GM12874 (cell line): Measurements from ENCODE around the gene RBMS2.
A peak's percentile ranks its signal among the peaks of the same experiment; 100 is the strongest.

Experiments used
- TF ChIP-seq, protein P1 (sequence below): IDR thresholded peaks from 2 replicates; pipeline ENCODE4 v1.5.1; 2011; ENCODE audit warnings: low read depth, mild to moderate bottlenecking, control low read depth, low read length, moderate library complexity; ENCODE audit not compliant: insufficient read depth

RBMS2 gene

GRCh38 chr12:56599041-56599440 is 77.4 kb downstream of the RBMS2 start:
- TF ChIP-seq, protein P1, sequence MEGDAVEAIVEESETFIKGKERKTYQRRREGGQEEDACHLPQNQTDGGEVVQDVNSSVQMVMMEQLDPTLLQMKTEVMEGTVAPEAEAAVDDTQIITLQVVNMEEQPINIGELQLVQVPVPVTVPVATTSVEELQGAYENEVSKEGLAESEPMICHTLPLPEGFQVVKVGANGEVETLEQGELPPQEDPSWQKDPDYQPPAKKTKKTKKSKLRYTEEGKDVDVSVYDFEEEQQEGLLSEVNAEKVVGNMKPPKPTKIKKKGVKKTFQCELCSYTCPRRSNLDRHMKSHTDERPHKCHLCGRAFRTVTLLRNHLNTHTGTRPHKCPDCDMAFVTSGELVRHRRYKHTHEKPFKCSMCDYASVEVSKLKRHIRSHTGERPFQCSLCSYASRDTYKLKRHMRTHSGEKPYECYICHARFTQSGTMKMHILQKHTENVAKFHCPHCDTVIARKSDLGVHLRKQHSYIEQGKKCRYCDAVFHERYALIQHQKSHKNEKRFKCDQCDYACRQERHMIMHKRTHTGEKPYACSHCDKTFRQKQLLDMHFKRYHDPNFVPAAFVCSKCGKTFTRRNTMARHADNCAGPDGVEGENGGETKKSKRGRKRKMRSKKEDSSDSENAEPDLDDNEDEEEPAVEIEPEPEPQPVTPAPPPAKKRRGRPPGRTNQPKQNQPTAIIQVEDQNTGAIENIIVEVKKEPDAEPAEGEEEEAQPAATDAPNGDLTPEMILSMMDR, result no peak

- TF ChIP-seq, protein P1, result no peak
These were observed 78.2 kb downstream of the RBMS2 start for GRCh38 chr12:56599797-56600196.

GRCh38 chr12:56600753-56601152 is 79.1 kb downstream of the RBMS2 start:
- TF ChIP-seq, protein P1, result no peak

GRCh38 chr12:56601503-56601902 is 79.9 kb downstream of the RBMS2 start:
- TF ChIP-seq, protein P1, result peak; percentile 37; the same call in 1 of the 2 replicates

GRCh38 chr12:56602239-56602638 is 80.6 kb downstream of the RBMS2 start:
- TF ChIP-seq, protein P1, result no peak

DNA sequence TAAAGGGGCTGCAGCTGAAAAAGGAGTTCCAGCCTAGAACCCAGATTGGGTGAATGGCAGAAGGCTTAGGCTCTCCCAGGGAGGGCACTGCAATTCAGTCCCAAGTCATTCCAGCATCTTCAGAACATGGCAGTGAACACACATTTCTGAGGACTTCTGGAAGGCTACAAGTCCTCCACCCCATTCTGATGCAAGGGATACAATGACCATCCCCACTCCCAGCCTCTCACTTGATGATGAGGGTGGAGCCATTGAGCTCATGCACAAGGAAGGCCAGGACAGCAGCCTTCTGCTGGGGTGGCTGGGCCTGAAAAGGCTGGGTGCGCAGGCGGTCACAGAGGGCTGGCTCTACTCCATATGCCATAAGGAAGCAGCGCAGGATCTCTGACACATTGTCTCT is 82.7 kb downstream of the RBMS2 start:
- TF ChIP-seq, protein P1, result no peak

- TF ChIP-seq, protein P1, result no peak
These were observed 93.0 kb downstream of the RBMS2 start for GRCh38 chr12:56614627-56615026.

DNA sequence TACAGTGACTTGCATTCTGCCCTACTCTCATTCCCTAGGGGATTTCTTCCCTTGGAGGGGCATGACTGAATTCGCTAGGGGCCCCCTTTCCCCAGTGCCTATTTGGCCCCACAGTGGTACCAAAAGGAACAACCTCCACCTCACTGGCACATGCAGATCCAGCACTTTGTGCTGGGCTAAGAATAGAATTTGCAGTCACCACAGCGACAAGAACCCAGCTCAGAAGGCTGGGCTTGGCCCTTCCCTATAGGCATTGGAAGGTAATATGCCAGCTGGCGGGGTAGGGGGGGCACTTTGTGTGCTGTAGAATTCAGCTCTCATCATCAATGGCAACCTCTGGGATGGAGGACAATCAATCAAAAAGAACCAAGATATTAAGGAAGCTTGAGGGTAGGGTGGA is 94.6 kb downstream of the RBMS2 start:
- TF ChIP-seq, protein P1, result no peak
